Rectal smooth muscle tissue (tissue), 1 donor: ENCODE results near the gene JSRP1.
"Not testable (repeated sequence)": the region's sequence is repeated elsewhere in the genome, so short reads cannot be mapped to it uniquely, and the experiment has no call there.

ENCODE experiments used
- H3K27ac ChIP-seq: one replicate; pipeline ENCODE4 v1.7.0; 2013; ENCODE audit warnings: low read depth, low read length, inconsistent platforms
- H3K27me3 ChIP-seq: one replicate; pipeline ENCODE4 v1.7.0; 2013; ENCODE audit warnings: low read length; ENCODE audit not compliant: control insufficient read depth, insufficient read depth
- H3K36me3 ChIP-seq: one replicate; pipeline ENCODE4 v1.7.0; 2013; ENCODE audit warnings: low read length; ENCODE audit not compliant: control insufficient read depth, insufficient read depth
- H3K4me1 ChIP-seq: one replicate; pipeline ENCODE4 v1.7.0; 2013; ENCODE audit warnings: low read length; ENCODE audit not compliant: control insufficient read depth, insufficient read depth
- H3K4me3 ChIP-seq: one replicate; pipeline ENCODE4 v1.7.0; 2013; ENCODE audit warnings: low read length
- H3K9ac ChIP-seq: one replicate; pipeline ENCODE4 v1.7.0; 2013; ENCODE audit warnings: low read length

JSRP1 gene

GRCh38 chr19:2288818-2289713 lies 32.8 kb upstream of the JSRP1 start:
- Histone ChIP-seq H3K4me1 (peaks cover 5% of the 10 kb centered on the region), H3K27ac (no peak overlapping the region), H3K27me3 (peaks cover 30% of the 10 kb centered on the region), H3K36me3 (no peaks in the 10 kb centered on the region), H3K4me3 (no peak overlapping the region), H3K9ac (no peak overlapping the region)

- Histone ChIP-seq H3K4me1 (peaks cover 5% of the 10 kb centered on the region), H3K27me3 (peaks cover 27% of the 10 kb centered on the region), H3K9ac (no peak overlapping the region), H3K36me3 (no peaks in the 10 kb centered on the region), H3K27ac (no peak overlapping the region), H3K4me3 (no peak overlapping the region)
These were observed 32.2 kb upstream of the JSRP1 start for GRCh38 chr19:2288338-2288817.

- no peak overlapping the region for H3K27ac ChIP-seq
- no peaks in the 10 kb centered on the region for H3K36me3 ChIP-seq
- H3K9ac ChIP-seq = no peak overlapping the region
- peaks cover 5% of the 10 kb centered on the region for H3K4me1 ChIP-seq
- H3K27me3 ChIP-seq = peaks cover 27% of the 10 kb centered on the region
- H3K4me3 ChIP-seq = no peak overlapping the region
These were observed 31.5 kb upstream of the JSRP1 start for GRCh38 chr19:2287585-2288337.

GRCh38 chr19:2286402-2287140 lies 30.4 kb upstream of the JSRP1 start:
- Histone ChIP-seq H3K36me3 (no peaks in the 10 kb centered on the region), H3K27ac (no peak overlapping the region), H3K9ac (no peak overlapping the region), H3K4me1 (peaks cover 5% of the 10 kb centered on the region), H3K4me3 (no peak overlapping the region), H3K27me3 (peaks cover 23% of the 10 kb centered on the region)

- H3K27me3 ChIP-seq = peaks cover 3% of the 10 kb centered on the region
- H3K36me3 ChIP-seq = no peaks in the 10 kb centered on the region
- H3K4me3 ChIP-seq = no peak overlapping the region
- no peaks in the 10 kb centered on the region for H3K4me1 ChIP-seq
- no peak overlapping the region for H3K27ac ChIP-seq
- no peak overlapping the region for H3K9ac ChIP-seq
These were observed 27.8 kb upstream of the JSRP1 start for GRCh38 chr19:2283835-2284507.

GRCh38 chr19:2282862-2283237 lies 26.6 kb upstream of the JSRP1 start:
- Histone ChIP-seq H3K27me3 (no peaks in the 10 kb centered on the region), H3K9ac (no peak overlapping the region), H3K4me1 (no peaks in the 10 kb centered on the region), H3K4me3 (peak overlapping the region; percentile 44), H3K36me3 (no peaks in the 10 kb centered on the region), H3K27ac (no peak overlapping the region)

GRCh38 chr19:2282062-2282861 lies 26.0 kb upstream of the JSRP1 start, which contains the start of gene PEAK3:
Gene PEAK3 (minus strand): TSS chr19:2282175. CDS start chr19:2280931, 1,244 bp downstream.
- Histone ChIP-seq H3K9ac (no peak within 1 kb of the TSS), H3K36me3 (no peaks in the 10 kb centered on the region), H3K4me3 (peak within 1 kb of the TSS; percentile 44), H3K27ac (no peak within 1 kb of the TSS), H3K27me3 (no peaks in the 10 kb centered on the region), H3K4me1 (no peaks in the 10 kb centered on the region)

- H3K36me3 ChIP-seq, H3K27ac ChIP-seq, H3K4me1 ChIP-seq, H3K9ac ChIP-seq, H3K4me3 ChIP-seq, H3K27me3 ChIP-seq: not testable (repeated sequence)
These were observed 25.2 kb upstream of the JSRP1 start for GRCh38 chr19:2281265-2282061.

- H3K4me3 ChIP-seq = no peak overlapping the region
- no peaks in the 10 kb centered on the region for H3K36me3 ChIP-seq
- H3K4me1 ChIP-seq = no peaks in the 10 kb centered on the region
- H3K27me3 ChIP-seq = no peaks in the 10 kb centered on the region
- no peak overlapping the region for H3K9ac ChIP-seq
- H3K27ac ChIP-seq = no peak overlapping the region
These were observed 24.5 kb upstream of the JSRP1 start for GRCh38 chr19:2280633-2281264.

- no peak overlapping the region for H3K27ac ChIP-seq
- no peak overlapping the region for H3K9ac ChIP-seq
- no peaks in the 10 kb centered on the region for H3K27me3 ChIP-seq
- H3K4me1 ChIP-seq = peaks cover 6% of the 10 kb centered on the region
- H3K36me3 ChIP-seq = no peaks in the 10 kb centered on the region
- H3K4me3 ChIP-seq = no peak overlapping the region
These were observed 22.4 kb upstream of the JSRP1 start for GRCh38 chr19:2278459-2279158.
